A549 treated with ZK216348 at 1 μM for 4 hours (cell line): ENCODE results near the gene DNAAF5. TPM values are rescaled to one million over a fixed set of nuclear protein-coding genes. Genes with fewer than 3 reads are reported as not detected.

Experiments
- total RNA-seq: library from RNA; stranded (reverse); fragments of 200-300 nt; extraction: Qiagen RNA extraction; gene quantifications from 5 replicates; pipeline ENCODE4 v1.2.3, GENCODE V29; 2022; ENCODE audit warnings: low read depth

DNAAF5 gene
- total RNA-seq = 33.7 to 51.9 TPM (median 48.3 TPM) in 5 replicates

GRCh38 chr7:726084-726853 lies at the start of gene DNAAF5:
Gene DNAAF5, plus strand, starts transcription at chr7:726699. Its CDS starts 22 bp downstream, at chr7:726721.

GRCh38 chr7:727104-727805 lies 756 bp downstream of the DNAAF5 start, which contains the start of gene PRKAR1B:
Gene PRKAR1B, minus strand, starts transcription at chr7:727281. Its CDS starts 15,776 bp downstream, at chr7:711505.

GRCh38 chr7:832167-832967 lies 105.9 kb downstream of the DNAAF5 start, which contains the start of gene SUN1:
Gene SUN1, plus strand, starts transcription at chr7:832476. Its CDS starts 49 bp downstream, at chr7:832525.

Other genes starting within 250 kb of the DNAAF5 start
- gene PDGFA, start 206.9 kb upstream of the DNAAF5 start, total RNA-seq = 27.8 to 37.6 TPM (median 31.2 TPM) in 5 replicates
- 21.1 to 31.0 TPM (median 29.2 TPM) in 5 replicates for gene PRKAR1B, start 582 bp downstream of the DNAAF5 start, total RNA-seq
- 59.8 to 98.8 TPM (median 88.9 TPM) in 5 replicates for gene SUN1, start 105.8 kb downstream of the DNAAF5 start, total RNA-seq
- 28.5 to 65.0 TPM (median 60.6 TPM) in 5 replicates for gene GET4, start 149.9 kb downstream of the DNAAF5 start, total RNA-seq
- 2.3 to 6.6 TPM (median 5.0 TPM) in 5 replicates for gene ADAP1, start 228.0 kb downstream of the DNAAF5 start, total RNA-seq
- 5.1 to 8.4 TPM (median 5.9 TPM) in 5 replicates for gene COX19, start 248.8 kb downstream of the DNAAF5 start, total RNA-seq